Bone marrow (tissue), 2 donors: ENCODE results near the gene FRMD4B.
"Not testable (repeated sequence)": the region's sequence is repeated elsewhere in the genome, so short reads cannot be mapped to it uniquely, and the experiment has no call there.

Experiments
- DNase-seq, 2 donors: peaks; one replicate each; lab custom pipeline; 2025; lab: John Stamatoyannopoulos, UW

Gene FRMD4B

GRCh38 chr3:69322512-69322911 lies 63.4 kb downstream of the FRMD4B start:
- not testable (repeated sequence) for DNase-seq

GRCh38 chr3:69322158-69322509 lies 63.8 kb downstream of the FRMD4B start:
- no peak for DNase-seq

DNA sequence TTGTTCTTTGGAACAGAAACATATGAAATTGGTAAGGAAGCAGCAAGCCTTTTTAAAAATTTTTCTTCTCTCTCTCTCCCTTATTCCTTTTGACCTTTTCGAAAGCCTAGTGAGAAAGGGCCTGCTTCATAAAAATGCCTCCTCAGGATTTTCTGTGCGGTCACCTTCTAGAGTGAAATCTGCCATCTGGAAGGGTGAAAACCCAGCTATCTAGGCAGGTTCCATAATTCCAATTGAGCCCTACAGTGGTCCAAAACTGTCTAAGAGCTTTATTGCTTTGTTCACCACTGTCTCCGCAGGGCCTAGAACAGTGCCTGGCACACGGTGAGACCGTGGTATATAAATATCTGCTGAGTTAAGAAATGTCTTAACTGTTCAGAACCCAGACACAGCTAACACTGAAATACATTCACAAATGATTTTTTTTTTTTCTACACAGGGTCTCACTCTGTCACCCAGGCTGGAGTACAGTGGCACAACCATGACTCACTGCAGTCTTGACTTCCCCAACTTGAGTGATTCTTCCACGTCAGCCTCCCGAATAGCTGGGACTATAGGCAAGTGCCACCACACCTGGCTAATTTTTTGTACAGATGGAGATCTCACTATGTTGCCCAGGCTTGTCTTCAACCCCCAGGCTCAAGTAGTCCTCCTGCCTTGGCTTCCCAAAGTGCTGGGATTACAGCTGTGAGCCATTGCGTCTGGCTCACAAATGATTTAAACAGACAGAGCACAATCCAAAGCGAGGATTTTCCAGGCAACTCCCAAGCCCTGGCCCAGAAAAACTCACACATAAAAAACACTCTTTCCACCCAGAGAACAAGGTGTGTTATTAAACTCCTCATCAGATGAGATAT lies 64.4 kb downstream of the FRMD4B start:
- DNase-seq, result peak; percentile 8 to 35

DNA sequence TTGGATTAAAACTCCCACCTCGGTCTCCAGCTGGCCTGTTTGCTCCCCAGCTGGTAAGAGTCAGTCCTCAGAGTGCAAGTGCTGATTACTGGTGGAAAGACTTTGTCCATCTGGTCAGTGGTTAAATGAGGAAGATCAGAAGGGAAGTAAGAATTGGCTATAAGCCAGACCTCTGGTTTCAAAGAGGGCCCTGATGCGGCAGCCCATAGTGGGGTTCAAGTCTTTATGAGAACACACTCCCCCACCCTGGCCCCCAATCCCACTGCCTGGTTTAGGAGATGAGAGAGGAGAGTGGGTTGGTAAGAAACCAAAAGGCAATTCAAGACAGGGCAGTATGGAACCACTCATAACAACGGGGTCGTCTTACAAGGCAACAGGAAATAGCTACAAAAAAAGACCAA lies 65.0 kb downstream of the FRMD4B start:
- peak in 1 of 2 donors; percentile 10 for DNase-seq

- DNase-seq, result no peak
Measured at GRCh38 chr3:69319652-69320051, 66.2 kb downstream of the FRMD4B start.

GRCh38 chr3:69318410-69318809 lies 67.5 kb downstream of the FRMD4B start:
- no peak for DNase-seq

- DNase-seq, result no peak
Measured at GRCh38 chr3:69313251-69313650, 72.6 kb downstream of the FRMD4B start.

DNA sequence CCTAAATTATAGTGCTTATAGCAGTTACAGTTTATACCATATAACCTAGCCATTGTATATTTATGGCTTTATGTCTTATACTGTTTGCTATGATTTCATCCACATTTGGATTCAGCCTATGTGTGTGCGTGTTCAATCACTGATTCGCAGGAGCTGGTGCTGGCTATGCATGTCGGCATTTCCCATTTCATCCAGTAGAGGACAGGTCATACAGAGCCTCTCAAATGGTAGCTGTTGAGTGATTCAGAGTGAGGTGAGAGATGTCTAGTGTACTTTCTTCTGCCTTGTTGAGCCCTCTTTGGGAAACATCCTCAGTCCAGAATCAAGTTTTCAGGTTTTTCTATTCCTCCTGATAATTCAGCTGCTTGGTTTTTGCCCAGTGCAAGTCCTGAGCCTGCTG lies 76.1 kb downstream of the FRMD4B start:
- DNase-seq, result no peak

DNA sequence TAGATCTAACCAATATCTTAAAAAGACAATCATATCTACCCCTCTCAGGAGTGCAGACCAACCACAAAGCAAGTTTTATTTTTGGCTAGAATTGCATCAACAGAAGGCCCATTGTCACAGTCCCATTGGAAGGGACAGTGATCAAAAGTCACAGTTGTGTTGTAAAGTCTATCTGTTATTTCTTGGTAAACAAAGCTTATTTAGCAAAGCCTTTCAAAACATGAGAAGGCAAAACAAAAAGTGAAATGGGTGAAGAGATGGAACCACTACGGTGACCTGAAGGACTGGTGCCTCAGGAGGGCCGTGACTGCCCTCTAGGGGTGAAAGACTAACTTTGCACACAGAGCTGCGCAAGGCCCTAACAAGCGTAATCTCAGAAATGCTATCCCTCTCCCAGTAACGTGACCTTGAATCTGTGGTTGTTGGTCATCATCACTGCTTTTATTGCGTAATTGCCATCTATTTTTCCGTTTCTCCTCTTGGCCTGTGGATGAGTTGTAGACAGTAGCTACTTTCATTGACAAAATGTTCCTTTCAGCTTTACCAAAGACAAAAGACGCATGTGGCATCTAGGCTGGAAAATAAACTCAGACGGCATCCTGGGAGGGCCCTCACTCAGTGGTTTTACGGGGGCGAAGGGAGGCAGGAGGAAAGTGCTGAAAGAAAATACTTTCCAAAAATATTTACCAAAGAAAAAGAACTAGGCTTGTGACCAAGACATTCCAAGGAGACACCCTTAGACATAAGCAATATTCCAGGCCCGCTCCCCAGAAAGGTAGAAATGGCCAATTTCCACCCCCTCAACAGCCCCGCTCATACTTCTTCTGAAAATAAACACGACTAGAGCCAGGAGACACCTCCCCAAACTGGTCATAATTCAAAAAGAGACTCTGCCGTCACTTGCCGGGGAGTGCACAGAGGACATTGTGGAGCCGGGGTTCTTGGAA lies 79.4 kb downstream of the FRMD4B start:
- DNase-seq, result peak in 1 of 2 donors; percentile 71

- DNase-seq, result no peak
Measured at GRCh38 chr3:69305011-69305410, 80.9 kb downstream of the FRMD4B start.

DNA sequence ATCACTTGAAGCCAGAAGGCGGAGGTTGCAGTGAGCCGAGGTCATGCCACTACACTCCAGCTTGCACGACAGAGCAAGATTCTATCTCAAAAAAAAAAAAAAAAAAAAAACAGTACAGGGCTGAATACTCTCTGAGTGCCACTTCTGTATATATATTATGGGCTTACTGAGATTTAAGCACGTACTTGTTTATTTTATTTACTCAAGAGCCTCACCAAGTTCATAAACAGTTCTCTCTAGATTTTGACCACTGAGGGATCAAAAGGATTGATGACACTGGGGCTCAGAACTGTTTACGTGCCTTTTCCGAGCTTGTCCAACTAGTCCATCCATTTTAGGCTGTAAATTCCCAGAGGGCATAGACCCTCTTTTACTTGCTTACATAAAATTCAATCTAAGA lies 81.5 kb downstream of the FRMD4B start:
- DNase-seq, result no peak

DNA sequence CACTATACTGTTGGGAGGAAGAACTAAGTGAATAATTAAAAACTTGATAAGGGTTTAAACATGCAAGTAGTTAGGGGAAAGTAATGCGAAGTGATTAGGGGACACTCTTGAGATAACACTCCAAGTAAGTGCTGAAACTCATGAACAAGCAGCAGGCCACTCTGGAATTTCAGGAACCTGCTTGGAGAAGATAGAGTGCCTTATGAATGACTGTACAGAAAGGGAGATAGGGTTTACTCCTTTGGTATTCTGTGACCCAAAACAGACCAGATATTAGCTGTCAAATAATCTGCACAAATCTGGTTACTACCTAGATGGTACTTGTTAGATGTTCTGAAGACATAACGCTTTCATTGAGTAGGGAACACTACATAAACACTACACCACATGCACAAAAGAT lies 85.6 kb downstream of the FRMD4B start:
- DNase-seq, result no peak

DNA sequence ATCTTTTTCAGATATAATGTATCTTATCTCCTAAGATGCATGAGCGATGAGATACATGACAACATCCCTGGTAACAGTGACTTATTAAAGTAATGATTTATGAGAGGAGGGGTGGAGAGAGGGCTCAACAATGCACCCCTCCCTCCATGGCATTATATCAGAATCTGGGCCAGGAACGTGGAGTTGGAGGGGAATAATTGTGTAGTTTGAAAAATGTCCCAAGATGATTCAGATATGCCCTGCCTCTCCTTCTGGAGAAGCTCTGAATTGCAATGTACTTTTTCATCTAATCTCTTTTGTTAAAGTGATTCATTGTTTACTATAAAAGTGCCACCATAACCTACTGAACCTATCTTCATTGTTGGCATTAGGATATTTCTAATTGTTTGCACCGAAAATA lies 86.5 kb downstream of the FRMD4B start:
- no peak for DNase-seq

DNA sequence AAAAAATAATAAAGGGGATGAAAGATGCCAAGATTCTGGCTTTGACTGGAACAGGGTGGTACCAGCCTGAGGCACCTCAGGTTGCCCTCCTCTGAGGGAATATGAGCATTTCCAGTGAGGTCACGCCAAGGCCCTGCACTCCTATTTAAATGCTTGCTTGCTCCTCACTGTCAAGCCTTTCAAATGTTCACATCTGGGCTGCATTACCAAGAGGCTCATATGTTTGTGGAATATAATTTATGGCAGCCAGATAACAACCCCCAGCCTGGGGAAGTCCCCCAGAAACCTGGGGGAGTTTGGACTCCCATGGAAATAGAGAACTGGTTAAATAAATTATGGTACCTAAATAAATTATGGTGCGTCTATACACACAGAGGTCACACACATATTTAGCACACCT lies 88.4 kb downstream of the FRMD4B start:
- no peak for DNase-seq

GRCh38 chr3:69296995-69297394 lies 88.9 kb downstream of the FRMD4B start:
- no peak for DNase-seq

DNA sequence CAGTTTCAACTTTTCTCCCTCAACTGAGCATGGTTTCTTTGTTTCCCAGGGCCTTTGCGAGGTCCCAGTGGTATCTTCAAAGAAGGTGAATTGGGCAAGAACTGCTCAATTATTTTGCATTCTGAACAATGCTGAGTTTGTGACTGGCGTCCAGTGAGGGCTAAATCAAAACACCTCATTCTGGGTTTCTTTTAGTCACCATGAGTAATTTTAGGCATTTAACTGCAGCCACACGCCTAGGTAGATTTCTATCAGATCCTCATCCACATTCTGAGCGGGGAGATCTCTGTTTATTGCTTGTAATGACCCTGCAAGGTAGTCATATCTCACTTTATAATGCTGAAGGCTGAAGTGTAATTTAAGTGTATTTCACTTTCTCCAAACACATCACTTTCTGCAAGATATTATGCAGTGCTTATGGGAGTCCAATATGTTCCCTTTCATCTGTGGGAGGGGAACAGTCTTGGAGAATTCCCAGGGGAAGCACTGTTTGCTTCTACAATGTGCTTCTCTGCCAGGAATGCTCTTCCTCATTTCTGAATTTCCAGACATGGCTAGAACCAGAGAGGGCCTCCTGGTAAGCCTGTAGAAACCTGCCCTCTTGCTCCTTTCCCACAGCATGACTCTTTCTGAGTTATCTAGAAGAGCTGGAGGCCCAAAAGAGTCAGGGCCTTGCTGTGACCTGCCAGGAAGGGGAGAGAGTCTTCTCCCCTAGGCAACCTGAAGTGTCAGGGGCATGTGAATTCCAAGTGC lies 91.7 kb downstream of the FRMD4B start:
- no peak for DNase-seq

DNA sequence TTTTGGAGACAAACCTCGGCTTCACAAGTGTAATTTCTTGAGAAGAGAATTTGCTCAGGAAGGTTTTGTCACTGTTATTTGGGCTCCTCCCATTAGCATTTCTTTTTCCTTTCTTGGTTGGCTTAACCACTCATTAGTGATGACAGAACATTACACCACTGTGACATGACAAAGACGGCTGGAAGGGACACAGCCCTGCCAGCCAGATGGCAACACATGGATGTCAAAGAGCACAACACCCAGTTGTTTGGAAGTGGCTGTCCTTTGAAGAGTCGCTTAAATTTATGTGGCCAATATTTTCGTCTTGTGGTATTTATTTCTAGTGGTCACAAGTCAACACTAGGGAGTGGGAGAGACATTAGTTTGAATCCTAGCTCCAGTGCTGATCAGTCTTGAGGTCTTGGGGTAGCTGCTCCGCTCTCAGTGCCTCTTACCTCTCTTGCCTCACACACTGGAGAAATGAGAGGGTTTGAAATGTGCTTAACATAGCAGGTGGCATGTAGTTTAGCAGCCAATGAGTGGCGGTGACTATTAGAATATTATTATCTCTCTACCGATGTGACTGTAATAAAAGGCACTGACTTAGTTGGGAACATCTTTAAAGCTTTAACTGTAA lies 92.8 kb downstream of the FRMD4B start:
- no peak for DNase-seq

GRCh38 chr3:69292185-69292584 lies 93.7 kb downstream of the FRMD4B start:
- DNase-seq, result no peak

GRCh38 chr3:69290430-69290829 lies 95.5 kb downstream of the FRMD4B start:
- DNase-seq, result no peak

- DNase-seq, result no peak
Measured at GRCh38 chr3:69290006-69290405, 95.9 kb downstream of the FRMD4B start.

GRCh38 chr3:69288161-69288895 lies 97.6 kb downstream of the FRMD4B start:
- no peak for DNase-seq
